T-helper 2 cell (primary cell): ENCODE results near the gene MRPL40.
"Not testable (repeated sequence)": the region's sequence is repeated elsewhere in the genome, so short reads cannot be mapped to it uniquely, and the experiment has no call there.

ENCODE experiments used
- DNase-seq, 5 experiments: peaks; one replicate each; pipeline versions ENCODE4 v3.0.0 to v3.0.0-alpha.2; 2012 to 2022

Gene MRPL40

GRCh38 chr22:19442166-19442565, 9.8 kb downstream of the MRPL40 start:
- DNase-seq: no peak

GRCh38 chr22:19443544-19444211, 11.3 kb downstream of the MRPL40 start:
- no peak for DNase-seq

GRCh38 chr22:19445279-19445982, 13.1 kb downstream of the MRPL40 start:
- DNase-seq: not testable (repeated sequence)

- no peak for DNase-seq
Observed at GRCh38 chr22:19446603-19447329, 14.4 kb downstream of the MRPL40 start.

- DNase-seq: peak; percentile 73 to 95 (median 85)
Observed at GRCh38 chr22:19447330-19448075, 15.2 kb downstream of the MRPL40 start, which contains the start of gene C22orf39. Gene C22orf39 (minus strand): TSS chr22:19447711. CDS start chr22:19447688, 23 bp downstream.

GRCh38 chr22:19448076-19448607, 15.8 kb downstream of the MRPL40 start:
- DNase-seq: peak in 1 of 5 experiments; percentile 62

- DNase-seq: peak in 1 of 5 experiments; percentile 81
Observed at GRCh38 chr22:19448739-19449421, 16.5 kb downstream of the MRPL40 start.

- no peak for DNase-seq
Observed at GRCh38 chr22:19449422-19449767, 17.1 kb downstream of the MRPL40 start.

- no peak for DNase-seq
Observed at GRCh38 chr22:19450363-19451175, 18.2 kb downstream of the MRPL40 start.

GRCh38 chr22:19451570-19451969, 19.2 kb downstream of the MRPL40 start:
- DNase-seq: no peak

- DNase-seq: no peak
Observed at GRCh38 chr22:19453718-19454117, 21.4 kb downstream of the MRPL40 start.

- no peak for DNase-seq
Observed at GRCh38 chr22:19454156-19454555, 21.8 kb downstream of the MRPL40 start.

- DNase-seq: no peak
Observed at GRCh38 chr22:19455033-19455432, 22.7 kb downstream of the MRPL40 start.

- no peak for DNase-seq
Observed at GRCh38 chr22:19455585-19456370, 23.4 kb downstream of the MRPL40 start.

- no peak for DNase-seq
Observed at GRCh38 chr22:19456541-19456940, 24.2 kb downstream of the MRPL40 start.

GRCh38 chr22:19457828-19458428, 25.6 kb downstream of the MRPL40 start:
- no peak for DNase-seq

- DNase-seq: no peak
Observed at GRCh38 chr22:19460036-19460435, 27.7 kb downstream of the MRPL40 start.

- no peak for DNase-seq
Observed at GRCh38 chr22:19461506-19461905, 29.2 kb downstream of the MRPL40 start.

GRCh38 chr22:19463008-19463407, 30.7 kb downstream of the MRPL40 start:
- no peak for DNase-seq
